Activated naive CD4-positive, alpha-beta T cell treated with anti-CD3 and anti-CD28 coated beads, Interleukin-2, amount 10 ng/mL, durations not matched to agents 7 days and 5 days (primary cell): Measurements from ENCODE around the gene RNF130.

Experiments used
- CTCF ChIA-PET: fragments of 350-600 bp; sonication (Branson Sonifier 250); formaldehyde crosslinking; loops from one replicate; lab custom pipeline; 2021; ENCODE audit warnings: antibody characterized with exemption; lab: Charles Lee
- DNase-seq: peaks from one replicate; pipeline ENCODE4 v3.0.0-alpha.2; 2020
- H3K27ac Mint-ChIP-seq: one replicate; pipeline ENCODE4 v1.8.0; 2021; ENCODE audit warnings: mild to moderate bottlenecking, moderate library complexity, mixed read lengths
- H3K27me3 Mint-ChIP-seq: one replicate; pipeline ENCODE4 v1.8.0; 2021; ENCODE audit warnings: mild to moderate bottlenecking, mixed read lengths
- H3K36me3 Mint-ChIP-seq: one replicate; pipeline ENCODE4 v1.8.0; 2021; ENCODE audit warnings: mixed read lengths
- H3K4me1 Mint-ChIP-seq: one replicate; pipeline ENCODE4 v1.8.0; 2021; ENCODE audit warnings: mixed read lengths
- H3K4me3 Mint-ChIP-seq: one replicate; pipeline ENCODE4 v1.8.0; 2021; ENCODE audit warnings: mild to moderate bottlenecking, moderate library complexity, mixed read lengths
- H3K9me3 Mint-ChIP-seq: one replicate; pipeline ENCODE4 v1.8.0; 2021; ENCODE audit warnings: mixed read lengths

The RNF130 gene

DNA sequence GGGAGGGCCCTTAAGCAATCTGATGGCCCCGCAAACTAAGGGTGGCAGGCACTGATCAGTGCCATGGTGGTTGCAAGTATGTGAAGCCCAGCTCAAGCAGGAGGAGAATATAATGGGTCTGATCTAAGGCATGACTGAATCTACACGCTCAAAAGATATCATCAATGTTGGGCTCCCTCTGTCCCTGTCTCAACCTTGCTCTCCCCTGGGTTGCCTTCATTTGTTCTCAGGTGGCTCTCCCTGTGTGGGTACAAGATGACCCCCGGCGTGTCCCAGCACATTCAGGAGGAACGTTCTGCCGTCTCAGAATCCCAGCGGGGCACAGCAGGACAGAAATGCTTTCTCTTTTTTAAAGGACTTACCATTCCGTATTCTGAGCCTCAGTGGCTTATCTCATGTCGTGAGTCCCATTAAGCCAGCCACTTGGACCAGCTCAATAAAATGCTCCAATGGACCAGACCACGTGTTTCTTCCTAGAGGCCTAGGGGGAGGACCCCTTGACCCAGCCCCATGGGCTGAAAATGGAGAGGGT lies 12.0 kb upstream of the RNF130 start:
- no peak overlapping the region for H3K4me3 Mint-ChIP-seq
- no peaks in the 10 kb centered on the region for H3K36me3 Mint-ChIP-seq
- DNase-seq = no peak
- H3K9me3 Mint-ChIP-seq = no peaks in the 10 kb centered on the region
- CTCF ChIA-PET = no interaction called here
- H3K27me3 Mint-ChIP-seq = peaks cover 52% of the 10 kb centered on the region
- H3K4me1 Mint-ChIP-seq = peaks cover 25% of the 10 kb centered on the region
- no peak overlapping the region for H3K27ac Mint-ChIP-seq

DNA sequence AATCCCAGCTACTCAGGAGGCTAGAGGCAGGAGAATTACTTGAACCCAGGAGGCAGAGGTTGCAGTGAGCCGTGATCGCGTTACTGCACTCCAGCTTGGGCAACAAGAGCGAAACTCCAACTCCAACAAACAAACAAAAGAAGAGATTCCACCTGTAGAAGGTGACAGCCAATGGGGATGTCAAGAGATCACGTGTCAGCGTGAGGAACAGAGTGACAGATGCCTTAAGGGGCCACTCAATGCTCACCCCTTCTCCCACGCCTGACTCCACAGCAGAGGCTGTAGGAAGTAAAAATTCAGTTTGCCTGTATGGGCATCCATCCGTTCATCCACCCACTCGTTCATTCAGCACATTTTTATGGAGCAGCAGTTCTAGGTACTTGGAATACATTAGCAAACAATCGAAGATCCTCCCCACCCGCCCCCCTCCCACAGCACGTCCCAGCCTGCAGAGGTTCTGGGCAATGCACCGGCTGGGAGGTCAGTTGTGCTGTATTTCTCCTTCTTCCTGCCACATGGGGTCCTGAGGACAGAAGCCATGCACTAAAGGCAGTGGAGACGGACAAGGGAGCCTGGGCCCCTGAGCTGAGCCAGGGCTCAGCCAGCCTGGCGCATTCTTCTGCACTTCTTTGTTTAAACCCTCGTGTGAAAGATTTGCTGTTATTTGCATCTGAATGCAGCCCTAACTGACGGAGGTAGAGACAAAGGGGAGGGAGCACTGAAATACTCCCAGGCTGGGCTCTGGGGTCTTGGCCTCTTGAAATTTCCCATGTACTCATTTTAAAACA lies 11.3 kb upstream of the RNF130 start:
- Mint-ChIP-seq H3K27ac (no peak overlapping the region), H3K4me3 (no peak overlapping the region), H3K9me3 (no peaks in the 10 kb centered on the region), H3K27me3 (peaks cover 60% of the 10 kb centered on the region), H3K36me3 (no peaks in the 10 kb centered on the region), H3K4me1 (peaks cover 25% of the 10 kb centered on the region)
- CTCF ChIA-PET = no interaction called here
- no peak for DNase-seq

DNA sequence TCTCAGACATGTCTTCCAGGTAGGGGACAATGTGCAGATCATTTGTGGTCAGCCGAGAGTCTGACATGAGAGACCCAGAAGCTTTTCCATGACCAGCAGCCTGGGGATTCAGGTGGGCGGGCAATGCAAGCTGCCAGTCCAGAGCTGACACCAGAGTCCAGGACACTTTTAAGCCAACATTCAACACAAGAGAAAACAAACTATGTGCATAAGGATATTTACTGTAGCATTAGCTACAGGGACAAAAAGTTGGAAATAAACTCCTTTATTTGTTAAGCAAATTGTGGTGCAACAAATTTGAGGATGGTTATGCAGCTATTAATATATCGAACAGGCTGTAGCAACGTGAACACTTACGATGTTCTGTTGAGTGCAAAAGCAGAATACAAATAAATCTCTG lies 9.9 kb upstream of the RNF130 start:
- Mint-ChIP-seq H3K4me3 (no peak overlapping the region), H3K36me3 (no peaks in the 10 kb centered on the region), H3K27ac (no peak overlapping the region), H3K27me3 (peaks cover 66% of the 10 kb centered on the region), H3K4me1 (peaks cover 18% of the 10 kb centered on the region), H3K9me3 (no peaks in the 10 kb centered on the region)
- CTCF ChIA-PET = interaction anchor here (2.4 kb wide), 1 partner anchor 9 kb away, joined by 9 read pairs; no protein-coding TSS in a partner anchor
- no peak for DNase-seq

DNA sequence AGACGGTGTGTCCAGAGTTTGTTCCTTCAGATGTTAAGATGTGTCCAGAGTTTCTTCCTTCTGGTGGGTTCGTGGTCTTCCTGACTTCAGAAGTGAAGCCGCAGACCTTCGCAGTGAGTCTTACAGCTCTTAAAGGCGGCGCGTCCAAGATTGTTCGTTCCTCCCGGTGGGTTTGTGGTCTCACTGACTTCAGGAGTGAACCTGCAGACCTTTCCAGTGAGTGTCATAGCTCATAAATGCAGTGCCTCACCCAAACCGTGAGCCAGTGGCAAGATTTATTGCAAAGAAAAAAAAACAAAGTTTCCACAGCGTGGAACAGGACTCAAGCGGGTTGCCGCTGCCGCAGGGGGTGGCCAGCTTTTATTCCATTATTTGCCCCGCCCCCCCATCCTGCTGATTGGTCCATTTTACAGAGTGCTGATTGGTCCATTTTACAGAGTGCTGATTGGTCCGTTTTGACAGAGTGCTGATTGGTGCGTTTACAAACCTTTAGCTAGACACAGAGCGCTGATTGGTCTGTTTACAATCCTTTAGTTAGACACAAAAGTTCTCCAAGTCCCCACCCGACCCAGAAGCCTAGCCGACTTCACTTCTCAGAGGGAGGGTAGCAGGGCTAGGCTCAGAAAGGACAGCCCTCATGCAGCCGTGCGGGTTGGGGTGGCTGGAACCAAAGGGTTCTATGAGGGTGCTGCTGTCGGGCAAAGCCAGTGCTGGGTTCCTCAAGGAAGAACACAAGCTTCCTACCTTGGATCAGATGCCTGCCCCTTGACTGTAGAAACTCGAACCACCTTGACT lies 9.1 kb upstream of the RNF130 start:
- Mint-ChIP-seq H3K27me3 (peaks cover 66% of the 10 kb centered on the region), H3K4me1 (peaks cover 12% of the 10 kb centered on the region), H3K27ac (no peak overlapping the region), H3K36me3 (no peaks in the 10 kb centered on the region), H3K4me3 (peak overlapping the region; percentile 29), H3K9me3 (no peaks in the 10 kb centered on the region)
- DNase-seq = peak; percentile 50
- CTCF ChIA-PET = interaction anchor here (2.4 kb wide), 1 partner anchor 10 kb away, joined by 9 read pairs; no protein-coding TSS in a partner anchor

DNA sequence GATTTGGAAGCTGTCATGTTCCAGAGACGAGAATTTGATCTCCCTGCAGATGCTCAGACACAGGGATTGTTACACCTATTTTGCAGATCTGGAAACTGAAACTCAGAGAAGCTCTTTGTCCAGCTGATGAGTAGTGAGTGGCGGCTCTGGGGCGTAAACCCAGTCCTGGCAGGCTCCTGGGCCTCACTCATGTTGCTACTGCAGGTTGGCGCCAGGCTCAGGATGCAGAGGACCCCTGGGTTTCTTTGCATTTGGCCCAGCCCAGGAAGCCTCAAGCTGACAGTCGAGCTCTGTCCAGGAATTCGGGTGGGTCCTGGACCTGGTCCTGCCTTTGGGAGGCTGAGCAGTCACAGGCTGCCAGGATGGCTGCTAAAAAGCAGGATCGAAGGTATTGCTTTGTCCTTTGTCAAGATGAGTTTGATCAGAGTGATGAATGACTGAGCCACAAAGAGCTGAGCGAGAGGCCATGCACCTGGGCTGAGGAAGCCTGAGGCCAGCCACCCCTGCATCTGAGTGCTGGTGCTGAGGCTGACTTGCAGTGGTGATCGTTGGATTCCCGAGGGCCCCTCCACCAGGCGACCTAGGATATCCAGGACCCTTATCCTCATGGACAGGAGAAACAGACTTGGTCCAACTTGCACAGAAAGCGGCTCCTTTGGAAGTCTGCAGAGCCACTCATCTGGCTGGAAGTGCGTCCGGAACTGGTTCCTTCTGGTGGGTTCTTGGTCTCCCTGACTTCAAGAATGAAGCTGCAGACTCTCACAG lies 8.3 kb upstream of the RNF130 start:
- CTCF ChIA-PET = interaction anchor here (0.9 to 2.4 kb wide), 2 partner anchors 8 to 11 kb away, joined by 3 to 9 read pairs; no protein-coding TSS in a partner anchor
- Mint-ChIP-seq H3K27me3 (peaks cover 72% of the 10 kb centered on the region), H3K36me3 (no peaks in the 10 kb centered on the region), H3K27ac (no peak overlapping the region), H3K4me3 (peak overlapping the region; percentile 29), H3K4me1 (peaks cover 8% of the 10 kb centered on the region), H3K9me3 (no peaks in the 10 kb centered on the region)
- DNase-seq = no peak

DNA sequence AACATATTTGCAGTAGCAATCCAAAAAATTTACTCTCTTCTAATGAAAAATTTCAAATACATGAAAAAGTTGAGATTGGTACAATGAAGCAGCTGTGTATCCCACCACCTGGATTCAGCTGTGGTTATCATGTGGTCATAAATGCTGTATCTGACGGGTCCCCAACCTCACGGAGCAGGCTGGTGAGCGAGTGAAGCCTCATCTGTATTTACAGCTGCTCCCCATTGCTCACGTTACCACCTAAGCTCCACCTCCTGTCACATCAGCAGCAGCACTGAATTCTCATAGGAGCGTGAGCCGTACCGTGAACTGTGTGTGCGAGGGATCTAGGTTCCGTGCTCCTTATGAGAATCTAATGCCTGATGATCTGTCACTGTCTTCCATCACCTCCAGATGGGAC lies 6.8 kb upstream of the RNF130 start:
- Mint-ChIP-seq H3K9me3 (peaks cover 2% of the 10 kb centered on the region), H3K27me3 (peaks cover 65% of the 10 kb centered on the region), H3K4me3 (no peak overlapping the region), H3K36me3 (no peaks in the 10 kb centered on the region), H3K27ac (no peak overlapping the region), H3K4me1 (peaks cover 12% of the 10 kb centered on the region)
- CTCF ChIA-PET = no interaction called here
- no peak for DNase-seq

DNA sequence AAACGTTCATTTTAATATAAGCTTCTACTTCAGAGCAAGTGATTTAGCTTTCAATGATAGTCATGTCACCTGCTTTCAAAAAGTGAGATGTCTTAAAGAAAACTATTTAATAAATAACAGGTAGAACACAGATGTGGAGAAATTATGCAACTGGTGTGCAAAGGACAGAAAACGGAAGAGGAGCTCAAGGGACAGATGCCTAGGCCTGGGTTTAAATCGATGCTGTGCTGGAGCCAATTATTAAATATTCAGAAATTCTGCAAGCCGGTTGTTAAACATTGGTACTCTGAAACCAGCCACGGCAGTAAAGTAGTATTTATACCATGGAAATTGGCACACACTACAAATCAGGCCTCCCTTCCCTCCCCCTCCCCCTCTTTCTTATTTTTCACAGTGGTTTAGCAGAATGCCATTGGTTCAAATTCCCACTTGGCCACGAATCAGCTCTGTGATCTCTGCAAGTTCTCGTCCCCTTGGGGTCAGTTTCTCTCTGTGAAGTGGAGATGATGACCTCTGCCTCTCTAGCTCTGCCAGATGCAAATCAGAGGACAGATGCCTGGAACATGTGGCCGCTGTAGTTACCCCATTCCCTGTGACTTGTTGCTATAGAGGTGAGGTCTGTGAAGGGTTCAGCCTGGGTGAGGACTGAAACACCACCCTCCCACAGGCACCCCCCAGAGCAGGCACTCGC lies 6.2 kb upstream of the RNF130 start:
- no peaks in the 10 kb centered on the region for H3K36me3 Mint-ChIP-seq
- peaks cover 12% of the 10 kb centered on the region for H3K4me1 Mint-ChIP-seq
- H3K27ac Mint-ChIP-seq = no peak overlapping the region
- peaks cover 65% of the 10 kb centered on the region for H3K27me3 Mint-ChIP-seq
- H3K9me3 Mint-ChIP-seq = peaks cover 3% of the 10 kb centered on the region
- CTCF ChIA-PET = no interaction called here
- no peak for DNase-seq
- no peak overlapping the region for H3K4me3 Mint-ChIP-seq

DNA sequence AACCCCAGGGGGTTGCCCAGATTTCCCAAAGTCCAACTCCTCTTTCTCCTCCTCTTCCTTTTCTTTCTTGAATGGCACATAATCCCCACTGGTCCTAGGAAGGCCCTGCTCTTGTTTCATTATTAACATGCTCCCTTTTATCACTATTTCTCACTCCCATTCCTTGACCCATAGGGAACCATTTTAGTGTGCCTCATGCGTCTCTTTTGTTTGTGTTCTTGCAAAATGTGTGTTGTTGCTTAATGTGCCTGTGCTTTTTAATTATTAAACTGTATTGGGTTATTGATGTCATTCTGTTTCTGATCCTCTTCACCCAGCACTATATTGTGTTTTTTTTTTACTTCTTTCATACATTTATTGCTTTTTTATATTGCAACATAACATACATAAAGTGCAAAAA lies 4.1 kb upstream of the RNF130 start:
- H3K27ac Mint-ChIP-seq = no peak overlapping the region
- H3K27me3 Mint-ChIP-seq = peaks cover 64% of the 10 kb centered on the region
- CTCF ChIA-PET = no interaction called here
- H3K4me1 Mint-ChIP-seq = peaks cover 18% of the 10 kb centered on the region
- DNase-seq = no peak
- H3K9me3 Mint-ChIP-seq = peaks cover 3% of the 10 kb centered on the region
- H3K36me3 Mint-ChIP-seq = no peaks in the 10 kb centered on the region
- H3K4me3 Mint-ChIP-seq = no peak overlapping the region

DNA sequence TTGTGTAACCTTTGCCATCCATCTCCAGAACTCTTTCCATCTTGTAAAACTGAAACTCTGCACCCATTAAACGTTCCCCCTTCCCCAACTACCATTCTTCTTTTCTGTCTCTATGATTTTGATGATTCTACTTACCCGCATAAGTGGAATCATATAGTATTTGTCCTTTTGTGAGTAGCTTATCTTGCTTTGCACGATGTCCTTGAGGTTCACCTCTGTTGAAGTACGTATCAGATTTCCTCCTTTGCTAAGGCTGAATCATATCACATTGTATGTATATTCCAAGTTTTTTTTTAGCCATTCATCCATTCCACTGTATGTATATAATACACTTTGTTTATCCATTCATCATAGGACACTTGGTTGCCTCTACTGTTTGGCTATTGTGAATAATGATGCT lies 2.9 kb upstream of the RNF130 start:
- CTCF ChIA-PET = interaction anchor here (0.7 kb wide), 1 partner anchor 406 kb away, joined by 3 read pairs; no protein-coding TSS in a partner anchor
- no peak overlapping the region for H3K27ac Mint-ChIP-seq
- no peaks in the 10 kb centered on the region for H3K36me3 Mint-ChIP-seq
- no peak overlapping the region for H3K4me3 Mint-ChIP-seq
- peaks cover 3% of the 10 kb centered on the region for H3K9me3 Mint-ChIP-seq
- peaks cover 63% of the 10 kb centered on the region for H3K27me3 Mint-ChIP-seq
- H3K4me1 Mint-ChIP-seq = peaks cover 23% of the 10 kb centered on the region
- DNase-seq = no peak

DNA sequence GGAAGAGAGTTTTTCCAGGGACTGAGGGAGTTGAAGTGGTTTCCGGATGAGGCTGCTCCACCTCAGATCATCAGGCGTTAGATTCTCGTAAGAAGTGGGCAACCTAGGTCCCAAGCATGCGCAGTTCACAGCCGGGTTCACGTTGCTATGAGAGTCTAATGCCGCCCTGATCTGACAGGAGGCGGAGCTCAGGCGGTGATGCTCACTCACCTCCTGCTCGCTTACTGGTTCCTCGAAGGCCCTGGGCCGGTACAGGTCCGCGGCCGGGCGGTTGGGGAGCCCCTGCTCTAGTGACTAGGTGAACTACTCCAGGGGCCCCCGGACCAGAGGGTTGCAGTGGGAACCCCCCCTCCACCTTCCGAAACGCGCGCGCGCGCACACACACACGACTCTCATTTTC lies 997 bp upstream of the RNF130 start:
- H3K9me3 Mint-ChIP-seq = peaks cover 3% of the 10 kb centered on the region
- peaks cover 57% of the 10 kb centered on the region for H3K27me3 Mint-ChIP-seq
- peaks cover 24% of the 10 kb centered on the region for H3K4me1 Mint-ChIP-seq
- CTCF ChIA-PET = no interaction called here
- peak overlapping the region; percentile 63 for H3K4me3 Mint-ChIP-seq
- no peak overlapping the region for H3K27ac Mint-ChIP-seq
- no peak for DNase-seq
- H3K36me3 Mint-ChIP-seq = no peaks in the 10 kb centered on the region

DNA sequence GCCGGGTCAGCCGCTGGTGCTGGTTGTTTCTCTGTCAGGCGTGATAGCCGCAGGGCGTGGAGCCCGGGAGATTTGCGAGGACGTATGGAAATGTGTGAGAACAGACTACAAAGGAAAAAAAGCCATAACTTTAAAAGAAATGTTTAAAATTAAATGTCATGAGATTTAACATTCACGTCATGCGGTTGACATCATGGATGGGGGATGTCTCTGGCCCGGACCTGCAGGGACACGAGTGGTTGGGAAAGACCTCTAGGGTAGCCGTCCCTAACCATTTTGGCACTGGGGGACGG lies 643 bp upstream of the RNF130 start:
- DNase-seq = no peak
- CTCF ChIA-PET = no interaction called here
- H3K9me3 Mint-ChIP-seq = peaks cover 3% of the 10 kb centered on the region
- no peak overlapping the region for H3K27ac Mint-ChIP-seq
- peaks cover 57% of the 10 kb centered on the region for H3K27me3 Mint-ChIP-seq
- H3K36me3 Mint-ChIP-seq = no peaks in the 10 kb centered on the region
- H3K4me3 Mint-ChIP-seq = peak overlapping the region; percentile 63
- H3K4me1 Mint-ChIP-seq = peaks cover 24% of the 10 kb centered on the region

DNA sequence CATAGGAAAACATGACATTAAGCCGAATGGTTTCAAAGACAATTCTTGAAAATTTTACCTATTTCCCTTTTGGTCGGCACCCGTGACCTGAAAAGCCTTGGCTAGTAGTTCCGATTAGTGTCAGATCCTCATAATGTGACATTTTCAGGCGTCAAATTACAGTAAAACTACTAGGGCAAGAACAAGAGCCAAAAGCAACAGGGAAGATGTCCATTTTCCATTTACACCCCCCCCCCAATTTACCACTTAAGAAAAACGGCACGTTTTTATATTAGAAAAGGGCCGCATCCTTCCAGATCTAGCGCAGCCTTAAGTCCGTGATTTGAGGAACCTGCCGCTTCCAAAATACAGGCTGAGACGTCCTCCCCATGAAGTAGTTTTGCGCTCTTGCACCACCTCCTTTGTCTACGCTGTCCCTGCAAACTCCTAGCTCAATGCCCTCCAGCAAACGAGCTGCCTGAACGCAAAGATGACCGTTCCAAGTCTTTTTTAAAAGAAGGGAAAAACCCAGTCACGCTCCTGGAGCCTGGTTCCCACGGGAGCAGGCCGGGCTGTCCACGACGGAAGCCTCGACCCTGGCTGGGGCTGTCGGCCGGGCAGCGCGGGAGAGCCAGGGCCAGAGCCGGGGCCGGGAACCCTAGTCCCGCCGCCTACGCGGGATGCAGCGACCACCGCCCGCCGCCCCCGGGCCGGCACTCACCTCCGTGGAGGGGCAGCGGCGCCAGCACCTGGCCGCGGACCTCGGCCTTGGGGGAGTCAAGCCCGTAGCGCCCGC lies 616 bp downstream of the RNF130 start:
- Mint-ChIP-seq H3K36me3 (no peaks in the 10 kb centered on the region), H3K4me3 (peak overlapping the region; percentile 73), H3K4me1 (peaks cover 24% of the 10 kb centered on the region), H3K27ac (no peak overlapping the region), H3K27me3 (peaks cover 52% of the 10 kb centered on the region), H3K9me3 (peaks cover 3% of the 10 kb centered on the region)
- no peak for DNase-seq
- CTCF ChIA-PET = interaction anchor here (1.2 kb wide), 1 partner anchor 20 kb away, joined by 3 read pairs; no protein-coding TSS in a partner anchor
